ENCODE results near the gene HDGF. TPM values are rescaled to one million over a fixed set of nuclear protein-coding genes. Genes with fewer than 3 reads are reported as not detected.
"Not testable (repeated sequence)": the region's sequence is repeated elsewhere in the genome, so short reads cannot be mapped to it uniquely, and the experiment has no call there.

The HDGF gene
- total RNA-seq, 1 donor from 2014 or later, result 153 TPM

DNA sequence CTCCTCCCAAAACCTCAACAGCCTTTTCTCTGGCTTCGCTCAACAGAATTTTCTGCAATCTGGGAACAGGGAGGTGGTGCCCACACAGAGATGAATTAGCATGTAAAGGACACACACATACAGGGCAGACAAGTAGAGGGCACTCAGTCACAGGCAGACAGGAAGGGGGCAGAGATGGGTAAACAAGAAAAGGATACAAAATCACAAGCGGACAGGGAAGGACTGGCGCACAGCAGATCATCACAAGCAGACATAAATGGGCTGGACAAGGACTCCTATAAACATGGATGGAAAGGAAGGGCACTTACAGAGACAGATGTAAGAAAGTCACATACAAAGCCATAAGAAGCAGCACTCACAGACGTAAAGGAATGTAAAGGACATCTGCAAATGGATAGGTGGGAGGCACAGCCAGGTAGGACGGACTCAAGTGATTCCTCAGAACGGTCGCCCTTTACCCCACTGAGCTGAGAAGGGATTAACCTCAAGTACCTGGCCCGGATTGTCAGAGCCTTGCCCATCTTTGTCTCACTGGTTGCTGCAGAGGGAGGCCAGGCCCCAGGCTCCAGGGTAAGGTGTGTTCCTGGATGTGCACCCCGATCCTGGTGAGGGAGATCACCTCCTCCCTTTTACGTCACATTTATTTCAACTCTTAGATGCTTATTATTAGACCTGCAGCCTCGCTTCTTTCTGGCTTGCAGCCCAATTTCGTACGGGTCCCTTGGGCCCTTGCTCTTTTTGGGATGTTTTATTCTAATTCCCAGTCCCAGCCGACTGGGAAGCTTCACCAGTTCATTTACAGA lies 15.0 kb upstream of the HDGF start:
- H3K9me3 ChIP-seq, result no peaks in the 10 kb centered on the region
- TF ChIP-seq, protein P1, sequence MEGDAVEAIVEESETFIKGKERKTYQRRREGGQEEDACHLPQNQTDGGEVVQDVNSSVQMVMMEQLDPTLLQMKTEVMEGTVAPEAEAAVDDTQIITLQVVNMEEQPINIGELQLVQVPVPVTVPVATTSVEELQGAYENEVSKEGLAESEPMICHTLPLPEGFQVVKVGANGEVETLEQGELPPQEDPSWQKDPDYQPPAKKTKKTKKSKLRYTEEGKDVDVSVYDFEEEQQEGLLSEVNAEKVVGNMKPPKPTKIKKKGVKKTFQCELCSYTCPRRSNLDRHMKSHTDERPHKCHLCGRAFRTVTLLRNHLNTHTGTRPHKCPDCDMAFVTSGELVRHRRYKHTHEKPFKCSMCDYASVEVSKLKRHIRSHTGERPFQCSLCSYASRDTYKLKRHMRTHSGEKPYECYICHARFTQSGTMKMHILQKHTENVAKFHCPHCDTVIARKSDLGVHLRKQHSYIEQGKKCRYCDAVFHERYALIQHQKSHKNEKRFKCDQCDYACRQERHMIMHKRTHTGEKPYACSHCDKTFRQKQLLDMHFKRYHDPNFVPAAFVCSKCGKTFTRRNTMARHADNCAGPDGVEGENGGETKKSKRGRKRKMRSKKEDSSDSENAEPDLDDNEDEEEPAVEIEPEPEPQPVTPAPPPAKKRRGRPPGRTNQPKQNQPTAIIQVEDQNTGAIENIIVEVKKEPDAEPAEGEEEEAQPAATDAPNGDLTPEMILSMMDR (IDR thresholded peaks at IDR 0.05), result no peak
- no peak for DNase-seq (ENCODE audit: low spot score in 2 of 2)
- intact Hi-C loops (cut with DNase I), result loop anchor here (1.0 to 10.0 kb wide), 6 partner anchors 15 to 428 kb away; partner anchors contain the start of genes CCT3, CRABP2, ETV3 and HDGF
- no peaks in the 10 kb centered on the region for H3K27me3 ChIP-seq
- H3K4me3 ChIP-seq, result peak overlapping the region; percentile 58 to 80
- H3K4me1 ChIP-seq, result peaks cover 0 to 28% of the 10 kb centered on the region in 2 donors
- H3K27ac ChIP-seq, result peak overlapping the region; percentile 75 to 86
- no peaks in the 10 kb centered on the region for H3K36me3 ChIP-seq

DNA sequence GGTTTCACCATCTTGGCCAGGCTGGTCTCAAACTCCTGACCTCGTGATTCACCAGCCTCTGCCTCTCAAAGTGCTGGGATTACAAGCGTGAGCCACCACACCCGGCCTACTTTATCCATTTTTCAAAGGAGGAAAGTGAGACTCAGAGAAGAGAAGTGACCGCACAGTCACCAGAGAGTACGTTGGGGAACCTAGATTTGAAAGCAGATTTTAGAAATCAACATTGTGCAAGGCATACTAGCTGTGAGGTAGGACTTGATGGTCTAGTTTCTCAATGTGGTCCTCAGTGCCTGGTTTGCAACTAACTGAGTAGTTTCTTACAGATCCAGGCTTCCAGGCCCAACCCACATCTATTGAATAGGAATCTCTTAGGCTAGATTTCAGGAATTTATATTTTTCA lies 14.2 kb upstream of the HDGF start:
- Histone ChIP-seq H3K9me3 (no peaks in the 10 kb centered on the region), H3K4me3 (peak overlapping the region in 1 of 2 donors; percentile 80), H3K4me1 (peaks cover 0 to 21% of the 10 kb centered on the region in 2 donors), H3K27ac (no peak overlapping the region), H3K36me3 (no peaks in the 10 kb centered on the region), H3K27me3 (no peaks in the 10 kb centered on the region)
- DNase-seq (ENCODE audit: low spot score in 2 of 2), result no peak
- TF ChIP-seq, protein P1 (IDR thresholded peaks at IDR 0.05), result no peak
- intact Hi-C loops (cut with DNase I), result loop anchor here (2.0 to 10.0 kb wide), 3 partner anchors 58 to 427 kb away; partner anchors contain the start of genes CCT3, CRABP2, ETV3 and TSACC

DNA sequence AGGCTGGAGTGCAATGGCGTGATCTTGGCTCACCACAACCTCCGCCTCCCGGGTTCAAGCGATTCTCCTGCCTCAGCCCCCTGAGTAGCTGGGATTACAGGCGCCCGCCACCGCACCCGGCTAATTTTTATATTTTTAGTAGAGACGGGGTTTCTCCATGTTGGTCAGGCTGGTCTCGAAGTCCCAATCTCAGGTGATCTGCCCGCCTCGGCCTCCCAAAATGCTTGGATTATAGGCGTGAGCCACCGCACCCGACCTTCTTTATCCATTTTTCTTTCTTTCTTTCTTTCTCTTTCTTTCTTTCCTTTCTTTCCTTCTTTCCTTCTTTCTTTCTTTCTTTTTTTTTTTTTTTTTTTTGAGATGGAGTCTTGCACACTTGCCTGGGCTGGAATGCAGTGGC lies 13.7 kb upstream of the HDGF start:
- not testable (repeated sequence) for H3K27ac ChIP-seq; H3K36me3 ChIP-seq; H3K9me3 ChIP-seq; H3K4me3 ChIP-seq; H3K27me3 ChIP-seq; DNase-seq (ENCODE audit: low spot score in 2 of 2)
- H3K4me1 ChIP-seq, result peaks cover 0 to 16% of the 10 kb centered on the region in 2 donors
- intact Hi-C loops (cut with DNase I), result loop anchor here (5.0 to 10.0 kb wide), 2 partner anchors 58 to 370 kb away; partner anchors contain the start of genes CRABP2 and ETV3

DNA sequence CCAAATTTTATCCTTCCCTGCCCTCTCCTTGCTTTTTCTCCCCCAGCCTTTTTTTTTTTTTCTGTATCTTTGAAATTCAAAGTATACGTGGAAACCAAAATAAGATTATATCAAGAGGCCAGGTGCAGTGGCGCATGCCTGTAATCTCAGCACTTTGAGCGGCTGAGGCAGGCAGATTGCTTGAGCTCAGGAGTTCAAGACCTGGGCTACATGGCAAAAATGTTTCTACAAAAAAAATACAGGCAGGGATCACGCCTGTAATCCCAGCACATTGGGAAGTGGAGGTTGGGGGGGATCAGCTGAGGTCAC lies 9.3 kb upstream of the HDGF start:
- no peak overlapping the region for H3K4me3 ChIP-seq
- H3K9me3 ChIP-seq, result no peaks in the 10 kb centered on the region
- intact Hi-C loops (cut with DNase I), result loop anchor here (10.0 kb wide), 1 partner anchor 374 kb away; the partner anchor contains the start of gene ETV3
- DNase-seq (ENCODE audit: low spot score in 2 of 2), result no peak
- TF ChIP-seq, protein P1 (IDR thresholded peaks at IDR 0.05), result no peak
- H3K4me1 ChIP-seq, result no peaks in the 10 kb centered on the region
- H3K36me3 ChIP-seq, result no peaks in the 10 kb centered on the region
- H3K27ac ChIP-seq, result no peak overlapping the region
- no peaks in the 10 kb centered on the region for H3K27me3 ChIP-seq

DNA sequence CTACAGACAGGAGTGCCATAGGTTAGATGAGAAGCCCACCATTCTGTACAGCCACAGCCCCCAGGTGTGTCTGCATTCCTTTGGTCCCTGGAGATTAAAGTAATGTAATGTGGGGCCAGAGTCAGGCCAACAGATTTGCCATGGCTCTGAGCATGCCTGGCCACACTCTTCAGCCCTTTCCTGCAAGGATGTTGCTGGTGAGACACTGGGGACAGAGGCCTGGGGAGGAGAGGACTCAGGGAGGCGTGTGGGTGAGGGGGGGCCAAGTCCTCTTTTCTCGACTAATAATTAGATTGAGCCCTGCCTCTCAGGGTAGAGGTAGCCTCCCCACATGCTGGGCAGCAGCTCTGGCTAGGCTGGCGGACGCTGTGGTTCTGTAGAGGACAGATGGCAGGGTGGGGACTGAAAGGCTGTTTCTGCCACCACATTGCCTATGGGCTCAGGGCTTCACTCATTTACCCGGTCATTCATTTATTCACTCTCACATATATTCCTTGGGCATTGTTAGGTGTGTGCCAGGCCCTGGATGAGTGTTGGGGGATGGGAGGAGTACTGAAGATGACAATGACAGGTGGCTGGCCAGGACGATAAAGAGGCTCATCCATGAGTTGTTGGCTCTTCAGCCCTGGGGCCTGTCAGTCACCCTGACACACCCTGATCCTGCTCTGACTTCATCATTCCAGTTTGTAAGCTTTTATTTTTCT lies 8.8 kb upstream of the HDGF start:
- Histone ChIP-seq H3K4me3 (no peak overlapping the region), H3K9me3 (no peaks in the 10 kb centered on the region), H3K27me3 (no peaks in the 10 kb centered on the region), H3K4me1 (no peaks in the 10 kb centered on the region), H3K27ac (no peak overlapping the region), H3K36me3 (no peaks in the 10 kb centered on the region)
- TF ChIP-seq, protein P1 (IDR thresholded peaks at IDR 0.05), result no peak
- DNase-seq (ENCODE audit: low spot score in 2 of 2), result no peak
- intact Hi-C loops (cut with DNase I), result loop anchor here (10.0 kb wide), 1 partner anchor 375 kb away; the partner anchor contains the start of gene ETV3

DNA sequence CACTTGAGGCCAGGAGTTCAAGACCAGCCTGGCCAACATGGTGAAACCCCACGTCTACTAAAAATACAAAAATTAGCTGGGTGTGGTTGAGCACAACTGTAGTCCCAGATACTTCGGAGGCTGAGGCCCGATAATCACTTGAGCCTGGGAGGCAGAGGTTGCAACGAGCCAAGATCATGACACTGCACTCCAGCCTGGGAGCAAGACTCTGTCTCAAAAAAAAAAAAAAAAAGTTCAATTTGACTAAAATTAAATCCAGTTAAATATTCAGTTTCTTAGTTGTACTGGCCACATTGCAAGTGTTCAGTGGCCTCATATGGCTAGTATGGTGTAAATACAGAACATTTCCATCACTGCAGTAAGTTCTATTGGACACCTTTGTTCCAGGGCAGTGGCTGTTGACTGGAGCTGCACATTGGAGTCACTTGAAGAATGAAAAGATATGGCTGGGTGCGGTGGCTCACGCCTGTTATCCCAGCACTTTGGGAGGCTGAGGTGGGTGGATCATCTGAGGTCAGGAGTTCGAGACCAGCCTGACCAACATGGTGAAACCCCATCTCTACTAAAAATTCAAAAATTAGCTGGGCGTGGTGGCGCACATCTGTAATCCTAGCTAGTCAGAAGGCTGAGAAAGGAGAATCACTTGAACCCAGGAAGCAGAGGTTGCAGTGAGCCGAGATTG lies 6.2 kb upstream of the HDGF start:
- H3K9me3 ChIP-seq; intact Hi-C loops (cut with DNase I); DNase-seq (ENCODE audit: low spot score in 2 of 2): not testable (repeated sequence)

More for the DNA sequence above, 6.2 kb upstream of the HDGF start:
- not testable (repeated sequence) for H3K27me3 ChIP-seq, H3K4me1 ChIP-seq, H3K36me3 ChIP-seq, H3K4me3 ChIP-seq, H3K27ac ChIP-seq
